ENCODE measurements around the gene ZNF277. TPM values are rescaled to one million over a fixed set of nuclear protein-coding genes. Genes with fewer than 3 reads are reported as not detected.

The ZNF277 gene, protein sequence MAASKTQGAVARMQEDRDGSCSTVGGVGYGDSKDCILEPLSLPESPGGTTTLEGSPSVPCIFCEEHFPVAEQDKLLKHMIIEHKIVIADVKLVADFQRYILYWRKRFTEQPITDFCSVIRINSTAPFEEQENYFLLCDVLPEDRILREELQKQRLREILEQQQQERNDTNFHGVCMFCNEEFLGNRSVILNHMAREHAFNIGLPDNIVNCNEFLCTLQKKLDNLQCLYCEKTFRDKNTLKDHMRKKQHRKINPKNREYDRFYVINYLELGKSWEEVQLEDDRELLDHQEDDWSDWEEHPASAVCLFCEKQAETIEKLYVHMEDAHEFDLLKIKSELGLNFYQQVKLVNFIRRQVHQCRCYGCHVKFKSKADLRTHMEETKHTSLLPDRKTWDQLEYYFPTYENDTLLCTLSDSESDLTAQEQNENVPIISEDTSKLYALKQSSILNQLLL
- 10 to 100 TPM; 18.3 to 25.6 (median 19.5) TPM for total RNA-seq

DNA sequence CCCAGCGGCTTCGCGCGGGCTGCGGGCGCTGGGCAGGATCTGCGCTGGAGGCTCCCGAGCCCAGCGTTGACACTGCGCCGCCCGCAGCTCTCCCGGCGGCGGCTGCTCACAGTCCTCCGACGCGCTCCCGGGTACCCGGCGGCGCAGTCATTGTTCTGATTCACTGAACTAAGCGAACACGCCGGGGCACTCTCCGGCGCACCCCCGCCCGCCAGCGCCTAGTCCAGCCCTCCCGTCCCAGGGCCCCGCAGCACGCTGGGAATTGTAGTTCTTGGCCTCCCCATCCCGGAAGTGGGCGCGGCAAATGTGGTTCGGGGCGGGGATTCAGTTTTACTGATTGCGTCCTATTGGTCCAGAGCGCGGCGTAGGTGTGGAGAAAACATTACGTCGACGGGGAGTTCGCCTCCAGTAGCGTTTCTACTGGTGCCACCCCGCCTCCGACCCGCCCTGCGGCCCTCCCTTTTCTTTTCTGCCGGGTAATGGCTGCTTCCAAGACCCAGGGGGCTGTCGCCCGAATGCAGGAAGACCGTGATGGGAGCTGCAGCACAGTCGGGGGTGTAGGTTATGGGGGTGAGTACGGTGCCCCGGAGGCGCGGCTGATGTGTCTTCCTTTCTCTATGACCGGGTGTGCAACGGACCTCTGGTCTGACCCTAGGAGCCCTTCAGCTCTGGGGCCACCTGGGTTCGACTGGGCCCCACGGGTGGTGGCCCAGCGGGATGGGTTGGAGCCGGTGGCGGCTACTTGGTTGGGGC, at the start of gene ZNF277, which contains the start of gene DOCK4:
Gene ZNF277, plus strand, starts transcription at position 458 of the 753 bp plus-strand sequence. Its CDS starts 22 bp downstream, at position 480.
Gene DOCK4, minus strand, starts transcription at position 162 of the 753 bp plus-strand sequence. CDS start 261 bp downstream, outside the sequence.
- TF ChIP-seq, protein P1, sequence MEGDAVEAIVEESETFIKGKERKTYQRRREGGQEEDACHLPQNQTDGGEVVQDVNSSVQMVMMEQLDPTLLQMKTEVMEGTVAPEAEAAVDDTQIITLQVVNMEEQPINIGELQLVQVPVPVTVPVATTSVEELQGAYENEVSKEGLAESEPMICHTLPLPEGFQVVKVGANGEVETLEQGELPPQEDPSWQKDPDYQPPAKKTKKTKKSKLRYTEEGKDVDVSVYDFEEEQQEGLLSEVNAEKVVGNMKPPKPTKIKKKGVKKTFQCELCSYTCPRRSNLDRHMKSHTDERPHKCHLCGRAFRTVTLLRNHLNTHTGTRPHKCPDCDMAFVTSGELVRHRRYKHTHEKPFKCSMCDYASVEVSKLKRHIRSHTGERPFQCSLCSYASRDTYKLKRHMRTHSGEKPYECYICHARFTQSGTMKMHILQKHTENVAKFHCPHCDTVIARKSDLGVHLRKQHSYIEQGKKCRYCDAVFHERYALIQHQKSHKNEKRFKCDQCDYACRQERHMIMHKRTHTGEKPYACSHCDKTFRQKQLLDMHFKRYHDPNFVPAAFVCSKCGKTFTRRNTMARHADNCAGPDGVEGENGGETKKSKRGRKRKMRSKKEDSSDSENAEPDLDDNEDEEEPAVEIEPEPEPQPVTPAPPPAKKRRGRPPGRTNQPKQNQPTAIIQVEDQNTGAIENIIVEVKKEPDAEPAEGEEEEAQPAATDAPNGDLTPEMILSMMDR (IDR thresholded peaks at IDR 0.05) = no peak
- peak; percentile 13 to 83 for TF ChIP-seq POLR2A (IDR thresholded peaks at IDR 0.05)
- Histone ChIP-seq H3K36me3 (no peaks in the 10 kb centered on the region), H3K9me3 (no peaks in the 10 kb centered on the region), H3K27me3 (no peaks in the 10 kb centered on the region), H3K4me1 (peaks cover 0 to 13% (median 2%) of the 10 kb centered on the region in 4 donors), H3K27ac (peak within 1 kb of the TSS; percentile 78 to 84 (median 80)), H3K4me3 (peak within 1 kb of the TSS; percentile 76 to 95 (median 91))
- peak; percentile 99 for DNase-seq

DNA sequence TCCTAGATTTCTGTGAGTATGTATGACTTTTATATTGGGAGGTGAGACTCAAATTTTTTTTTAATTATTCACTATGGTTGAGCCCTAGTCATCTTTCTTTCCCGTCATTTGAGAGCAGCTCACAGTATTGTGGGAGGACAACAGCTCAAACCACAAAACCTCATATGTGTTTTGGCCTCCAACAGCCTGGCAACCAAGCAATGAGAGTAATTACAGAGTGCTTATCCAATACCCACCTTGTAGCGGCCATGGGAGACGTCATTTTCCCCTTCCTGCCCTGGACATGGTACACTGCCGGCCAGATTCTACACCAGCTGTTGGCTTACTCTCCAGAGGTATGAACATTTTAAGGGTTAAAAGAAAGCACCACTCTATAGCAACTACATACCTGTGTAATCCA, 49.4 kb upstream of the ZNF277 start:
- no peaks in the 10 kb centered on the region for H3K36me3 ChIP-seq
- no peak for DNase-seq
- no peaks in the 10 kb centered on the region for H3K9me3 ChIP-seq
- H3K27ac ChIP-seq = no peak overlapping the region
- TF ChIP-seq POLR2A (IDR thresholded peaks at IDR 0.05) = no peak
- TF ChIP-seq, protein P1 (IDR thresholded peaks at IDR 0.05) = no peak
- no peak overlapping the region for H3K4me3 ChIP-seq
- peaks cover 0 to 7% (median 0%) of the 10 kb centered on the region in 4 donors for H3K4me1 ChIP-seq
- H3K27me3 ChIP-seq = no peaks in the 10 kb centered on the region

DNA sequence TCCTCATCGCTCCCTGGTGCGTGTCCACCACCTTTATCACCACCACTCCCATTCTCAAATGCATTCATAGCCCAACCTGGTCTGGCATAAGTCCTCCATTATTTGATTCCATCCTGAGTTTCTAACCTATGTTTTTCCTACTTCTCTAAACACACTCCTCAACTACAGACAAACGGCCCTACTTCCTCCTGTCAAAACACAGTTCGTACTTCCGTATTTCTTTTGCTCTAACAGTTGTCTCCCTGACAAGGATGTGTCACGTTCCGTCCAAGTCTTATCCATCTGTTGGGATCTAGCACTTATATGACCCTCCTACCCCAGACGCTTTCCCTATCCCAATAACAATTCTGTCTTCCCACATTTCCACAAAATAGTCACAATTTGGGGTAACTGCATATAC, 47.1 kb upstream of the ZNF277 start:
- H3K27ac ChIP-seq = no peak overlapping the region
- no peak for DNase-seq
- peaks cover 0 to 9% (median 0%) of the 10 kb centered on the region in 4 donors for H3K4me1 ChIP-seq
- no peaks in the 10 kb centered on the region for H3K27me3 ChIP-seq
- H3K4me3 ChIP-seq = no peak overlapping the region
- no peaks in the 10 kb centered on the region for H3K9me3 ChIP-seq
- no peaks in the 10 kb centered on the region for H3K36me3 ChIP-seq
- TF ChIP-seq, protein P1 (IDR thresholded peaks at IDR 0.05) = no peak
- TF ChIP-seq POLR2A (IDR thresholded peaks at IDR 0.05) = no peak

DNA sequence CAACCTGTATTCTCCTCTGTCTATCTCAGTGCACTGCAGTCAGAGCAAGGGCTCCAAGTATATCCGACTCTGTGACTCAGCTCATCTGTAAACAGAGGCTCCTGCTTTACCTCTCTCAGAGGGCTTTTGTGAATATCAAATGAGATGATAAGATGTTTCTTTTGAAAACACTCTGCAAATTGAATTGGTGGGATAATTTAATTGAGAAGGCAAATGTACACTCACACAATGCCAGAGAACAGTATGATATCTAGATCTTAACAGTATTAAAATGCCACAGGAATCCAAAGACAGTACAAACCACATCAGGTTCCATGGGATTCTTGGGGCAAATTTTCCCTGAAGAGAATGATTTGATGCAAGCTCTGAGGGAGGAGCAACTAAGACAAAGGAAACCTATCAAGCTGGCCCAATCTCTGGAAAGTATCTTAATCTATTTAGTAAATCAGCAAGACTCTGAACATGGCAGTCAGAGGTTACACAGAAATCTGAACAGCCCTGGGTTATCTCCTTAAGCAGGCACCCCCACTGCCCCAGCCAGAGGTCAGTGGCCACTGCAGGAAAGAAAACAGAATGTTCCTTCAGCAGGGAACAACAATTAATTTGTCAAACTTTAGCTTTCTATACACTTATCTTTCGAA, 46.2 kb upstream of the ZNF277 start:
- H3K4me3 ChIP-seq = no peak overlapping the region
- H3K9me3 ChIP-seq = no peaks in the 10 kb centered on the region
- no peak overlapping the region for H3K27ac ChIP-seq
- H3K36me3 ChIP-seq = no peaks in the 10 kb centered on the region
- no peak for DNase-seq
- peaks cover 0 to 9% (median 0%) of the 10 kb centered on the region in 4 donors for H3K4me1 ChIP-seq
- no peak for TF ChIP-seq POLR2A (IDR thresholded peaks at IDR 0.05)
- TF ChIP-seq, protein P1 (IDR thresholded peaks at IDR 0.05) = no peak
- no peaks in the 10 kb centered on the region for H3K27me3 ChIP-seq

DNA sequence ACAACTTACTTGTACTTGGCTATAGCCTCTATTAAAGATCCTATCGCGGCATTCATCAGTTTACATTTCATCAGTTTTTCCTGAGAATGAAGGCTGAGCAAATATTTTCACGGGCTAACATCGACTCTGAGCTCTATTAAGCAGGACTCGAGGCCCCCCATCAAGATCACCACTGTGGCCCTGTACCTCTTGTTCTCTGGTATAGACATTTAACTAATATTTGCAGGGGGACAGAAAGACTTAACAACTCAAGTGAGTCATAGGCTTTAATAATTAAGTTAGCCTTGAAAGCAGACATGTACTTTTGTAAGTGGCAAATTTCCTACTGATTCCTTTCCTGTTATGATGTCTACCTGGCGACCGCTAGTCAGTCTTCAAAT, 45.7 kb upstream of the ZNF277 start:
- Histone ChIP-seq H3K27ac (no peak overlapping the region), H3K4me1 (peaks cover 0 to 9% (median 0%) of the 10 kb centered on the region in 4 donors), H3K4me3 (no peak overlapping the region), H3K9me3 (no peaks in the 10 kb centered on the region), H3K27me3 (no peaks in the 10 kb centered on the region), H3K36me3 (no peaks in the 10 kb centered on the region)
- no peak for TF ChIP-seq POLR2A (IDR thresholded peaks at IDR 0.05)
- TF ChIP-seq, protein P1 (IDR thresholded peaks at IDR 0.05) = no peak
- DNase-seq = no peak
